HCT116 (cell line): ENCODE data around the gene ARMC2. TPM values are rescaled to one million over a fixed set of nuclear protein-coding genes. Genes with fewer than 3 reads are reported as not detected.

ENCODE experiments used
- ATAC-seq: fragments of 200-7000 bp; cut with Tn5 transposase; 2 replicates; pipeline ENCODE4 v1.9.1; 2020; ENCODE audit warnings: mild to moderate bottlenecking, moderate library complexity
- BruUV-seq: library from RNA; stranded (reverse); fragments of 400-500 nt; replicated peaks from 2 replicates; lab custom pipeline; 2021; lab: Mats Ljungman, UMichigan
- CTCF ChIA-PET: fragments of 300-600 bp; sonication (Branson Sonifier 250); formaldehyde crosslinking; loops from one replicate; lab custom pipeline; 2021; ENCODE audit warnings: antibody characterized with exemption; lab: Charles Lee
- POLR2A ChIA-PET: fragments of 300-600, 350-600 bp; sonication (Branson Sonifier 250); formaldehyde crosslinking; loops from one replicate; lab custom pipeline; 2021; ENCODE audit warnings: antibody characterized with exemption; lab: Charles Lee
- RAD21 ChIA-PET, 2 experiments: fragments of 300-600 bp; sonication (Branson Sonifier 250); formaldehyde crosslinking; loops; one replicate each; lab custom pipeline; 2023; ENCODE audit warnings: low total read pairs in 2 of 2; ENCODE audit not compliant: uncharacterized antibody in 2 of 2, unreplicated experiment in 2 of 2, low non-redundant PET in 1 of 2; lab: Charles Lee
- DNase-seq: peaks from one replicate; pipeline ENCODE4 v3.0.0-alpha.2; 2010; ENCODE audit warnings: low read depth, low spot score
- H2AFZ ChIP-seq: fragments of 200-600 bp; shearing (Covaris generic), sonication (generic); 2 replicates; pipeline ENCODE4 v1.6.1; 2017; ENCODE audit warnings: low read depth, mixed run types, mixed read lengths, antibody characterized with exemption, low read length; ENCODE audit not compliant: poor library complexity, severe bottlenecking
- H3K27ac ChIP-seq: 2 replicates; pipeline ENCODE4 v1.5.1; 2012; ENCODE audit warnings: low read depth, low read length
- H3K27me3 ChIP-seq: fragments of 200-600 bp; sonication (generic); 2 replicates; pipeline ENCODE4 v1.6.1; 2016; ENCODE audit warnings: mixed run types, low read length, mixed read lengths; ENCODE audit not compliant: insufficient read depth
- H3K36me3 ChIP-seq, 2 experiments: fragments of 200-500 bp in 1 of 2; fragments of 200-600 bp in 1 of 2; sonication (Bioruptor generic) in 1 of 2; sonication (generic) in 1 of 2; 2 replicates each; pipeline versions ENCODE4 v1.5.1 to v1.6.1; 2014 to 2016; ENCODE audit warnings: low read length in 2 of 2, inconsistent platforms in 1 of 2, mixed read lengths in 1 of 2, mixed run types in 1 of 2; ENCODE audit not compliant: insufficient read depth in 2 of 2, control insufficient read depth in 1 of 2
- H3K4me1 ChIP-seq, 2 experiments: fragments of 200-600 bp in 1 of 2; sonication (generic) in 1 of 2; 2 replicates each; pipeline versions ENCODE4 v1.5.1 to v1.6.1; 2012 to 2017; ENCODE audit warnings: low read length in 2 of 2, inconsistent platforms in 1 of 2, mild to moderate bottlenecking in 1 of 2, mixed read lengths in 1 of 2, mixed run types in 1 of 2, moderate library complexity in 1 of 2; ENCODE audit not compliant: insufficient read depth in 2 of 2, control insufficient read depth in 1 of 2
- H3K4me2 ChIP-seq: fragments of 200-600 bp; sonication (generic); 2 replicates; pipeline ENCODE4 v1.6.1; 2017; ENCODE audit warnings: mixed run types, low read length, mixed read lengths
- H3K4me3 ChIP-seq, 2 experiments: fragments of 200-600 bp in 1 of 2; sonication (generic) in 1 of 2; replicated peaks in 1 of 2; 2 replicates each; pipeline ENCODE4 v1.5.1; 2011 to 2016; ENCODE audit warnings: low read length in 2 of 2, control low read depth in 1 of 2, low read depth in 1 of 2, mild to moderate bottlenecking in 1 of 2, mixed read lengths in 1 of 2, mixed run types in 1 of 2
- H3K79me2 ChIP-seq: fragments of 200-600 bp; sonication (generic); 2 replicates; pipeline ENCODE4 v1.6.1; 2017; ENCODE audit warnings: mild to moderate bottlenecking, mixed run types, low read length, moderate library complexity, mixed read lengths; ENCODE audit not compliant: insufficient read depth
- H3K9ac ChIP-seq: fragments of 200-600 bp; sonication (generic); 2 replicates; pipeline ENCODE4 v1.6.1; 2016; ENCODE audit warnings: low read length, mixed read lengths
- H3K9me2 ChIP-seq: fragments of 200-600 bp; sonication (generic), shearing (Covaris generic); 2 replicates; pipeline ENCODE4 v1.6.1; 2017; ENCODE audit warnings: mixed run types, mild to moderate bottlenecking, moderate library complexity; ENCODE audit not compliant: insufficient read depth
- H3K9me3 ChIP-seq, 2 experiments: fragments of 200-500 bp in 1 of 2; fragments of 200-600 bp in 1 of 2; sonication (Bioruptor generic) in 1 of 2; sonication (generic) in 1 of 2; 2 replicates each; pipeline ENCODE4 v1.6.1; 2014 to 2017; ENCODE audit warnings: low read length in 2 of 2, mixed read lengths in 2 of 2, inconsistent platforms in 1 of 2, low read depth in 1 of 2, mild to moderate bottlenecking in 1 of 2, mixed run types in 1 of 2, moderate library complexity in 1 of 2; ENCODE audit not compliant: control insufficient read depth in 1 of 2, insufficient read depth in 1 of 2
- H4K20me1 ChIP-seq: fragments of 200-600 bp; sonication (generic), shearing (Covaris generic); 2 replicates; pipeline ENCODE4 v1.6.1; 2017; ENCODE audit warnings: mixed run types, mild to moderate bottlenecking, moderate library complexity; ENCODE audit not compliant: insufficient read depth
- CBX3 ChIP-seq: IDR thresholded peaks from 2 replicates; pipeline ENCODE4 v1.6.1; 2012; ENCODE audit warnings: low read depth
- CTCF ChIP-seq, 3 experiments: fragments of 200-600 bp in 1 of 3; sonication (generic) in 1 of 3; IDR thresholded peaks in 2 of 3; conservative IDR thresholded peaks in 1 of 3; 2 replicates each; pipeline ENCODE4 v1.5.1; 2012 to 2017; ENCODE audit warnings: low read depth in 2 of 3, low read length in 2 of 3, antibody characterized with exemption in 1 of 3, borderline replicate concordance in 1 of 3, control low read depth in 1 of 3, mild to moderate bottlenecking in 1 of 3, mixed read lengths in 1 of 3, mixed run types in 1 of 3, moderate library complexity in 1 of 3; ENCODE audit not compliant: insufficient read depth in 1 of 3
- EGR1 ChIP-seq: IDR thresholded peaks from 2 replicates; pipeline ENCODE4 v1.6.1; 2012; ENCODE audit warnings: low read depth
- JUND ChIP-seq: IDR thresholded peaks from 2 replicates; pipeline ENCODE4 v1.6.1; 2012
- POLR2AphosphoS5 ChIP-seq: IDR thresholded peaks from 2 replicates; pipeline ENCODE4 v1.6.1; 2011; ENCODE audit warnings: mild to moderate bottlenecking, low read depth, low read length, moderate library complexity
- REST ChIP-seq: IDR thresholded peaks from 2 replicates; pipeline ENCODE4 v1.6.1; 2012; ENCODE audit warnings: low read depth
- SIN3A ChIP-seq: IDR thresholded peaks from 2 replicates; pipeline ENCODE4 v1.6.1; 2012; ENCODE audit warnings: low read depth
- SP1 ChIP-seq: IDR thresholded peaks from 2 replicates; pipeline ENCODE4 v1.6.1; 2012; ENCODE audit warnings: low read depth
- TCF7L2 ChIP-seq: IDR thresholded peaks from 2 replicates; pipeline ENCODE4 v1.7.0; 2011; ENCODE audit warnings: borderline replicate concordance, inconsistent platforms; ENCODE audit not compliant: insufficient read depth, insufficient read length; ENCODE audit errors: extremely low read depth
- YY1 ChIP-seq: IDR thresholded peaks from 2 replicates; pipeline ENCODE4 v1.6.1; 2011; ENCODE audit warnings: low read length, low read depth, moderate library complexity, mild to moderate bottlenecking; ENCODE audit not compliant: insufficient replicate concordance; ENCODE audit errors: extremely low read depth
- ZNF274 ChIP-seq: fragments of 200-500 bp; sonication (Bioruptor generic); IDR thresholded peaks from 2 replicates; pipeline ENCODE4 v1.6.1; 2014; ENCODE audit warnings: mild to moderate bottlenecking, low read depth, low read length, inconsistent platforms
- intact Hi-C: fragments of 100-400 bp; cut with micrococcal nuclease; formaldehyde crosslinking; loops from 2 replicates; pipeline ENCODE4 v1.10.0; 2022
- total RNA-seq: library from RNA; stranded (reverse); gene quantifications from one replicate; pipeline ENCODE4 v1.2.1, GENCODE V29; 2021; ENCODE audit not compliant: unreplicated experiment
- TF ChIP-seq, protein P1 (sequence below): IDR thresholded peaks from 2 replicates; pipeline ENCODE4 v1.6.1; 2012
- TF ChIP-seq, protein P2 (sequence below): IDR thresholded peaks from 2 replicates; pipeline ENCODE4 v1.6.1; 2012

ARMC2 gene
- total RNA-seq, 1 experiment from 2014 or later, result 3.6 TPM

DNA sequence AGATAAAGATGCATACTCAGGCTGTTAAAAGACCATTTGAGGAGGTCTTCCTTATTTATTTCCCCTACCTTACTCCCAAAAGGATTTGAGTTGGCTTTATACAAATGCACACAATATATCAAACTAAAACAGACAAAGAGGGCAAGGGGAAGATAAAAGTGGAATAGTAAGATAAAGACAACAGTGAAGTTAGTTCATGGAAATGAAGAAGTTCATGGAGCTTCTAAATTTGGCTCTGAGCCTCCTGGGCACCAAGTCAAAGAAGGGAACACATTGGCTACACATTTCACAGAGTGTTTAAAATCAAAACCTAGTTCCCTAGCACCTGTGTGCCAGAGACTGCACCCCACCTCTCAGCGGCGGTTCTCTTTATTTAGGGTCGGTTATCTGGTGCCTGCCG lies 25.8 kb upstream of the ARMC2 start:
- H4K20me1 ChIP-seq, result no peaks in the 10 kb centered on the region
- no peaks in the 10 kb centered on the region for H3K9me2 ChIP-seq
- no peaks in the 10 kb centered on the region for H3K27me3 ChIP-seq
- no peak overlapping the region for H3K4me2 ChIP-seq
- no peak overlapping the region for H3K9ac ChIP-seq
- intact Hi-C loops, result no loop called here
- ChIA-PET POLR2A (no interaction called here), CTCF (no interaction called here), RAD21 (no interaction called here)
- no peak overlapping the region for H2AFZ ChIP-seq
- 0 out of 4 replicates have a peak, but pooled peaks cover 0 to 5% of the 10 kb centered on the region in 2 experiments for H3K9me3 ChIP-seq
- no peaks in the 10 kb centered on the region for H3K4me1 ChIP-seq
- H3K4me3 ChIP-seq, result no peak overlapping the region
- no peak overlapping the region for H3K27ac ChIP-seq
- H3K36me3 ChIP-seq, result no peaks in the 10 kb centered on the region
- BruUV-seq, result no TSS peak
- no peak for DNase-seq
- H3K79me2 ChIP-seq, result no peaks in the 10 kb centered on the region
- ATAC-seq, result no peak
- TF ChIP-seq CBX3 (no peak), YY1 (no peak), TCF7L2 (no peak), ZNF274 (no peak), SP1 (no peak), POLR2AphosphoS5 (no peak), JUND (no peak), REST (no peak), EGR1 (no peak), CTCF (IDR thresholded peaks at IDR 0.05 in 2 of 3, conservative IDR thresholded peaks at IDR 0.05 in 1 of 3; ENCODE audit: borderline replicate concordance in 1 of 3, insufficient read depth in 1 of 3, low read depth in 2 of 3, low read length in 2 of 3) (no peak), SIN3A (no peak)
- TF ChIP-seq, protein P1, sequence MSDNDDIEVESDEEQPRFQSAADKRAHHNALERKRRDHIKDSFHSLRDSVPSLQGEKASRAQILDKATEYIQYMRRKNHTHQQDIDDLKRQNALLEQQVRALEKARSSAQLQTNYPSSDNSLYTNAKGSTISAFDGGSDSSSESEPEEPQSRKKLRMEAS, result no peak
- TF ChIP-seq, protein P2, sequence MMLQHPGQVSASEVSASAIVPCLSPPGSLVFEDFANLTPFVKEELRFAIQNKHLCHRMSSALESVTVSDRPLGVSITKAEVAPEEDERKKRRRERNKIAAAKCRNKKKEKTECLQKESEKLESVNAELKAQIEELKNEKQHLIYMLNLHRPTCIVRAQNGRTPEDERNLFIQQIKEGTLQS, result no peak
